Fibroblast of the aortic adventitia (primary cell): ENCODE results near the gene ZNF385B. TPM values are rescaled to one million over a fixed set of nuclear protein-coding genes. Genes with fewer than 3 reads are reported as not detected.

Source experiments
- DNase-seq: peaks from one replicate; pipeline ENCODE4 v3.0.0-alpha.2; 2010; ENCODE audit warnings: low read depth
- H3K4me3 ChIP-seq: 2 replicates; pipeline ENCODE4 v1.5.1; 2011; ENCODE audit warnings: low read depth, mild to moderate bottlenecking, control low read depth, low read length, moderate library complexity
- CTCF ChIP-seq: IDR thresholded peaks from 2 replicates; pipeline ENCODE4 v1.5.1; 2011; ENCODE audit warnings: mild to moderate bottlenecking, low read length, control low read depth, inconsistent platforms; ENCODE audit not compliant: insufficient read depth
- total RNA-seq: library from RNA; depleted of rRNA; stranded (reverse); fragments of >200 nt; gene quantifications from 2 replicates; pipeline ENCODE4 v1.2.3, GENCODE V29; 2012; ENCODE audit warnings: low replicate concordance

ZNF385B gene
- total RNA-seq, 1 donor: 4.8 TPM

- TF ChIP-seq CTCF: no peak
- no peak overlapping the region for H3K4me3 ChIP-seq
- DNase-seq: no peak
These were observed 350.2 kb downstream of the ZNF385B start for GRCh38 chr2:179511105-179511789.

GRCh38 chr2:179495315-179495714, 366.1 kb downstream of the ZNF385B start:
- H3K4me3 ChIP-seq: no peak overlapping the region
- DNase-seq: no peak
- no peak for TF ChIP-seq CTCF

GRCh38 chr2:179488563-179488962, 372.8 kb downstream of the ZNF385B start:
- no peak overlapping the region for H3K4me3 ChIP-seq
- DNase-seq: no peak
- no peak for TF ChIP-seq CTCF

GRCh38 chr2:179487010-179487731, 374.2 kb downstream of the ZNF385B start:
- DNase-seq: no peak
- no peak for TF ChIP-seq CTCF
- H3K4me3 ChIP-seq: no peak overlapping the region

GRCh38 chr2:179483131-179483530, 378.3 kb downstream of the ZNF385B start:
- no peak for DNase-seq
- H3K4me3 ChIP-seq: no peak overlapping the region
- TF ChIP-seq CTCF: no peak

- no peak overlapping the region for H3K4me3 ChIP-seq
- no peak for TF ChIP-seq CTCF
- DNase-seq: no peak
These were observed 381.5 kb downstream of the ZNF385B start for GRCh38 chr2:179479947-179480346.
